ENCODE results near the gene ARF3. TPM values are rescaled to one million over a fixed set of nuclear protein-coding genes. Genes with fewer than 3 reads are reported as not detected.

ARF3 gene
- total and polyA plus RNA-seq, 9 of the 15 experiments (the other 6 are each of a cell fraction or from before 2014, with no cell fraction given): 5.9 to 170 (median 64.4) TPM

- TF ChIP-seq ETV5 (CRISPR knock-in tag; IDR thresholded peaks at IDR 0.05; ENCODE audit: low read depth) (no peak), PCBP2 (IDR thresholded peaks at IDR 0.05; ENCODE audit: low read depth, low read length, poor library complexity, severe bottlenecking) (no peak), ZNF551 (CRISPR knock-in tag; IDR thresholded peaks at IDR 0.05) (no peak), NR2C1 (IDR thresholded peaks at IDR 0.05) (no peak), NR2C1 (tag; IDR thresholded peaks at IDR 0.05) (no peak), ATF1 (CRISPR knock-in tag; IDR thresholded peaks at IDR 0.05) (no peak), ATF1 (tag; IDR thresholded peaks at IDR 0.05) (peak; percentile 30), SP1 (CRISPR knock-in tag; IDR thresholded peaks at IDR 0.05) (no peak), RB1 (IDR thresholded peaks at IDR 0.05; ENCODE audit: low read depth) (peak; percentile 77), PHB2 (IDR thresholded peaks at IDR 0.05; ENCODE audit: low read depth) (no peak), NCOA2 (IDR thresholded peaks at IDR 0.05; ENCODE audit: partially characterized antibody in 2 of 2) (no peak), ZNF764 (CRISPR knock-in tag; IDR thresholded peaks at IDR 0.05; ENCODE audit: low read depth) (no peak), ZNF398 (CRISPR knock-in tag; IDR thresholded peaks at IDR 0.05) (no peak), SMC3 (conservative IDR thresholded peaks at IDR 0.05; ENCODE audit: insufficient read depth, low read depth, low read length) (peak; percentile 40; the same call in 1 of the 2 replicates), MCM7 (IDR thresholded peaks at IDR 0.05) (no peak), AFF1 (IDR thresholded peaks at IDR 0.05; ENCODE audit: low read depth in 1 of 2, partially characterized antibody in 2 of 2) (no peak)
- TF ChIP-seq, protein P1, sequence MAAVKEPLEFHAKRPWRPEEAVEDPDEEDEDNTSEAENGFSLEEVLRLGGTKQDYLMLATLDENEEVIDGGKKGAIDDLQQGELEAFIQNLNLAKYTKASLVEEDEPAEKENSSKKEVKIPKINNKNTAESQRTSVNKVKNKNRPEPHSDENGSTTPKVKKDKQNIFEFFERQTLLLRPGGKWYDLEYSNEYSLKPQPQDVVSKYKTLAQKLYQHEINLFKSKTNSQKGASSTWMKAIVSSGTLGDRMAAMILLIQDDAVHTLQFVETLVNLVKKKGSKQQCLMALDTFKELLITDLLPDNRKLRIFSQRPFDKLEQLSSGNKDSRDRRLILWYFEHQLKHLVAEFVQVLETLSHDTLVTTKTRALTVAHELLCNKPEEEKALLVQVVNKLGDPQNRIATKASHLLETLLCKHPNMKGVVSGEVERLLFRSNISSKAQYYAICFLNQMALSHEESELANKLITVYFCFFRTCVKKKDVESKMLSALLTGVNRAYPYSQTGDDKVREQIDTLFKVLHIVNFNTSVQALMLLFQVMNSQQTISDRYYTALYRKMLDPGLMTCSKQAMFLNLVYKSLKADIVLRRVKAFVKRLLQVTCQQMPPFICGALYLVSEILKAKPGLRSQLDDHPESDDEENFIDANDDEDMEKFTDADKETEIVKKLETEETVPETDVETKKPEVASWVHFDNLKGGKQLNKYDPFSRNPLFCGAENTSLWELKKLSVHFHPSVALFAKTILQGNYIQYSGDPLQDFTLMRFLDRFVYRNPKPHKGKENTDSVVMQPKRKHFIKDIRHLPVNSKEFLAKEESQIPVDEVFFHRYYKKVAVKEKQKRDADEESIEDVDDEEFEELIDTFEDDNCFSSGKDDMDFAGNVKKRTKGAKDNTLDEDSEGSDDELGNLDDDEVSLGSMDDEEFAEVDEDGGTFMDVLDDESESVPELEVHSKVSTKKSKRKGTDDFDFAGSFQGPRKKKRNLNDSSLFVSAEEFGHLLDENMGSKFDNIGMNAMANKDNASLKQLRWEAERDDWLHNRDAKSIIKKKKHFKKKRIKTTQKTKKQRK (IDR thresholded peaks at IDR 0.05; ENCODE audit: borderline replicate concordance, low read depth, low read length): no peak
Measured at GRCh38 chr12:48977290-48978281, 20.3 kb upstream of the ARF3 start (continued).

Data from K562 (cell line).